Activated T-cell treated with anti-CD3 and anti-CD28 coated beads, Interleukin-2, amount 50 U/mL, for 1 hour (primary cell): Measurements from ENCODE around the gene RNGTT.
"Not testable (repeated sequence)": the region's sequence is repeated elsewhere in the genome, so short reads cannot be mapped to it uniquely, and the experiment has no call there.

Experiments used
- DNase-seq: peaks from one replicate; pipeline ENCODE4 v3.0.0-alpha.2; 2020

Gene RNGTT

GRCh38 chr6:88908598-88909548 is 54.5 kb downstream of the RNGTT start:
- no peak for DNase-seq

- DNase-seq = not testable (repeated sequence)
Measured at GRCh38 chr6:88907148-88907547, 56.3 kb downstream of the RNGTT start.

- DNase-seq = no peak
Measured at GRCh38 chr6:88899569-88900316, 63.7 kb downstream of the RNGTT start.

GRCh38 chr6:88895911-88896310 is 67.5 kb downstream of the RNGTT start:
- DNase-seq = no peak

- no peak for DNase-seq
Measured at GRCh38 chr6:88890860-88891845, 72.3 kb downstream of the RNGTT start.

GRCh38 chr6:88890394-88890793 is 73.0 kb downstream of the RNGTT start:
- DNase-seq = no peak

- no peak for DNase-seq
Measured at GRCh38 chr6:88884361-88884760, 79.1 kb downstream of the RNGTT start.

- no peak for DNase-seq
Measured at GRCh38 chr6:88882536-88882935, 80.9 kb downstream of the RNGTT start.

GRCh38 chr6:88881451-88881850 is 82.0 kb downstream of the RNGTT start:
- no peak for DNase-seq

GRCh38 chr6:88880021-88880420 is 83.4 kb downstream of the RNGTT start:
- DNase-seq = no peak

- no peak for DNase-seq
Measured at GRCh38 chr6:88877893-88878292, 85.5 kb downstream of the RNGTT start.

- no peak for DNase-seq
Measured at GRCh38 chr6:88872962-88873361, 90.5 kb downstream of the RNGTT start.

- no peak for DNase-seq
Measured at GRCh38 chr6:88871498-88871897, 91.9 kb downstream of the RNGTT start.

GRCh38 chr6:88870717-88871330 is 92.6 kb downstream of the RNGTT start:
- DNase-seq = no peak

- no peak for DNase-seq
Measured at GRCh38 chr6:88869263-88870020, 94.0 kb downstream of the RNGTT start.

- DNase-seq = no peak
Measured at GRCh38 chr6:88867841-88868731, 95.3 kb downstream of the RNGTT start.

GRCh38 chr6:88866856-88867255 is 96.6 kb downstream of the RNGTT start:
- DNase-seq = no peak

GRCh38 chr6:88865275-88865674 is 98.1 kb downstream of the RNGTT start:
- no peak for DNase-seq

GRCh38 chr6:88864359-88865054 is 98.9 kb downstream of the RNGTT start:
- no peak for DNase-seq

- no peak for DNase-seq
Measured at GRCh38 chr6:88860310-88860709, 103.1 kb downstream of the RNGTT start.
